Keratinocyte (primary cell): ENCODE data around the gene NAXD. TPM values are rescaled to one million over a fixed set of nuclear protein-coding genes. Genes with fewer than 3 reads are reported as not detected.

Experiments
- DNase-seq: peaks from one replicate; pipeline ENCODE4 v3.0.0-alpha.2; 2011; ENCODE audit warnings: low read depth, missing footprints, low spot score
- FAIRE-seq: peaks from 2 replicates; lab custom pipeline; 2011; peaks lifted over from hg19 to GRCh38; lab: Jason Lieb, UNC
- H2AFZ ChIP-seq: 2 replicates; pipeline ENCODE4 v1.6.0; 2012; ENCODE audit warnings: low read length, control low read depth, inconsistent platforms; ENCODE audit not compliant: control insufficient read depth
- H3K27ac ChIP-seq: 2 replicates; pipeline ENCODE4 v1.5.1; 2011; ENCODE audit warnings: low read length; ENCODE audit not compliant: control insufficient read depth, insufficient read depth
- H3K27me3 ChIP-seq: 3 replicates; pipeline ENCODE4 v1.6.0; 2011; ENCODE audit warnings: low read length; ENCODE audit not compliant: control insufficient read depth, insufficient read depth; ENCODE audit errors: extremely low read depth
- H3K36me3 ChIP-seq, 2 experiments: 2 replicates in 1 of 2; 3 replicates in 1 of 2; pipeline ENCODE4 v1.5.1; 2011; ENCODE audit warnings: low read length in 2 of 2, mild to moderate bottlenecking in 1 of 2; ENCODE audit not compliant: control insufficient read depth in 2 of 2, insufficient read depth in 2 of 2; ENCODE audit errors: extremely low read depth in 1 of 2
- H3K4me1 ChIP-seq: 3 replicates; pipeline ENCODE4 v1.5.1; 2011; ENCODE audit warnings: low read length; ENCODE audit not compliant: control insufficient read depth, insufficient read depth; ENCODE audit errors: extremely low read depth
- H3K4me2 ChIP-seq: 3 replicates; pipeline ENCODE4 v1.6.0; 2011; ENCODE audit warnings: low read depth, low read length; ENCODE audit not compliant: control insufficient read depth, insufficient read depth; ENCODE audit errors: extremely low read depth
- H3K4me3 ChIP-seq, 3 experiments: fragments of 200-600 bp in 1 of 3; sonication (generic) in 1 of 3; 2 replicates in 2 of 3; 3 replicates in 1 of 3; pipeline ENCODE4 v1.5.1; 2011 to 2016; ENCODE audit warnings: low read length in 3 of 3, mild to moderate bottlenecking in 3 of 3, control low read depth in 2 of 3, inconsistent platforms in 1 of 3, low read depth in 1 of 3, mixed read lengths in 1 of 3, mixed run types in 1 of 3, moderate library complexity in 1 of 3; ENCODE audit not compliant: control insufficient read depth in 2 of 3, insufficient read depth in 2 of 3; ENCODE audit errors: extremely low read depth in 1 of 3
- H3K79me2 ChIP-seq: 2 replicates; pipeline ENCODE4 v1.6.0; 2012; ENCODE audit warnings: low read length; ENCODE audit not compliant: control insufficient read depth, insufficient read depth
- H3K9ac ChIP-seq: 3 replicates; pipeline ENCODE4 v1.6.0; 2011; ENCODE audit warnings: low read length; ENCODE audit not compliant: control insufficient read depth, insufficient read depth; ENCODE audit errors: extremely low read depth
- H3K9me1 ChIP-seq: 3 replicates; pipeline ENCODE4 v1.6.0; 2011; ENCODE audit warnings: low read length; ENCODE audit not compliant: control insufficient read depth, insufficient read depth; ENCODE audit errors: extremely low read depth
- H3K9me3 ChIP-seq: 2 replicates; pipeline ENCODE4 v1.5.1; 2012; ENCODE audit warnings: low read depth, low read length; ENCODE audit not compliant: control insufficient read depth
- H4K20me1 ChIP-seq: 3 replicates; pipeline ENCODE4 v1.6.0; 2011; ENCODE audit warnings: low read length; ENCODE audit not compliant: control insufficient read depth, insufficient read depth; ENCODE audit errors: extremely low read depth
- CTCF ChIP-seq, 3 experiments: IDR thresholded peaks in 1 of 3; conservative IDR thresholded peaks in 1 of 3; optimal IDR thresholded peaks in 1 of 3; 2 replicates in 2 of 3; 3 replicates in 1 of 3; pipeline versions ENCODE3 to v1.5.1; 2011; ENCODE audit warnings: low read length in 3 of 3, mild to moderate bottlenecking in 3 of 3, moderate library complexity in 2 of 3, control low read depth in 1 of 3, inconsistent platforms in 1 of 3; ENCODE audit not compliant: insufficient read depth in 2 of 3; ENCODE audit errors: extremely low read depth in 1 of 3
- EZH2 ChIP-seq: IDR thresholded peaks from one replicate; pipeline ENCODE4 v1.6.1; 2012; ENCODE audit warnings: inconsistent platforms, mild to moderate bottlenecking, low read length, moderate library complexity
- dilution Hi-C: fragments of 300-500 bp; cut with MboI; formaldehyde crosslinking; loops from one replicate; pipeline ENCODE4 v1.7.0; 2020; ENCODE audit warnings: low sequenced_read_pairs; ENCODE audit not compliant: extremely low pct_ligation_motif_present
- polyA plus RNA-seq, 5 experiments: library from polyadenylated mRNA; depleted of rRNA in 3 of 5; stranded (reverse) in 3 of 5; stranded (forward) in 1 of 5; unstranded in 1 of 5; fragments of >200 nt; gene quantifications; 1 replicate in 1 of 5; 2 replicates in 3 of 5; 3 replicates in 1 of 5; pipeline versions ENCODE4 v1.2.1 to v1.2.3, GENCODE V29; 2011 to 2012; ENCODE audit warnings: missing spikeins in 2 of 5, low read depth in 1 of 5, low replicate concordance in 1 of 5

The NAXD gene
- polyA plus RNA-seq, 1 donor (not counting 4 experiments of a cell fraction or from before 2014, with no cell fraction given), result 18.0 TPM

- DNase-seq (no peak), FAIRE-seq (no peak)
- Histone ChIP-seq H3K9me1 (no peaks in the 10 kb centered on the region), H3K27me3 (no peaks in the 10 kb centered on the region), H3K4me1 (no peaks in the 10 kb centered on the region), H3K9me3 (no peaks in the 10 kb centered on the region), H2AFZ (no peak overlapping the region), H3K27ac (no peak overlapping the region), H3K79me2 (no peaks in the 10 kb centered on the region), H4K20me1 (peaks cover 5% of the 10 kb centered on the region), H3K4me3 (no peak overlapping the region), H3K36me3 (peaks cover 27 to 57% of the 10 kb centered on the region in 2 experiments), H3K9ac (no peak overlapping the region), H3K4me2 (no peak overlapping the region)
- TF ChIP-seq EZH2, result no peak
- TF ChIP-seq CTCF (optimal IDR thresholded peaks at IDR 0.05 in 1 of 3, IDR thresholded peaks at IDR 0.05 in 1 of 3, conservative IDR thresholded peaks at IDR 0.05 in 1 of 3; ENCODE audit: extremely low read depth in 1 of 3, insufficient read depth in 2 of 3, low read length in 3 of 3), result no peak
- dilution Hi-C loops, result no loop called here
Observed at GRCh38 chr13:110643324-110643723, 28.0 kb downstream of the NAXD start.

GRCh38 chr13:110643768-110644421 lies 28.6 kb downstream of the NAXD start:
- FAIRE-seq (no peak), DNase-seq (no peak)
- Histone ChIP-seq H3K79me2 (no peaks in the 10 kb centered on the region), H3K4me2 (no peak overlapping the region), H3K9me3 (no peaks in the 10 kb centered on the region), H3K4me1 (no peaks in the 10 kb centered on the region), H3K27ac (no peak overlapping the region), H3K36me3 (peaks cover 25 to 51% of the 10 kb centered on the region in 2 experiments), H3K9ac (no peak overlapping the region), H2AFZ (no peak overlapping the region), H3K9me1 (no peaks in the 10 kb centered on the region), H4K20me1 (peaks cover 5% of the 10 kb centered on the region), H3K4me3 (no peak overlapping the region), H3K27me3 (no peaks in the 10 kb centered on the region)
- dilution Hi-C loops, result no loop called here
- TF ChIP-seq EZH2 (no peak), CTCF (optimal IDR thresholded peaks at IDR 0.05 in 1 of 3, IDR thresholded peaks at IDR 0.05 in 1 of 3, conservative IDR thresholded peaks at IDR 0.05 in 1 of 3; ENCODE audit: extremely low read depth in 1 of 3, insufficient read depth in 2 of 3, low read length in 3 of 3) (no peak)
